ENCODE results near the gene ORM1.

The ORM1 gene

DNA sequence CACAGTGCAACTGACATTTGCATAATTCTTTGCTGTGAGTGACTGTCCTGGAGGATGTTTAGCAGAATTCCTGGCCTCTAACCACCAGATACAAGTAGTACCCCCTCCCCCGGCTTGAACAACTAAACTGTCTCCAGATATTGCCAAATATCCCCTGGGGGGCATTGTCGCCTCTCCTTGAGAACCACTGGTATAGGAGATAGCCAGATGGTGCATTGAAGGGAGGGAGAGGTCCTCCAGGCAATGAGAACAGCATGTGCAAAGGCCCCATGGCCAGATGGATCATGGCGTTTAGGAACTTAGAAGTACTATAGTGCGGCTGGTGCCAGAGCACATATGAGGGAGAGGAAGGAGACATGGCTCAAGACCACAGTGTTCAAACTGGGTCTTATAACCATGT, 18.9 kb upstream of the ORM1 start:
- no peak overlapping the region for H3K4me2 ChIP-seq (ENCODE audit: low read depth, low read length, poor library complexity, severe bottlenecking)
- H3K4me3 ChIP-seq (ENCODE audit: low read length, poor library complexity, severe bottlenecking), result no peak overlapping the region
- no peaks in the 10 kb centered on the region for H3K4me1 ChIP-seq (ENCODE audit: insufficient read depth, low read length, poor library complexity, severe bottlenecking)
- H3K79me2 ChIP-seq (ENCODE audit: insufficient read depth, low read length), result no peaks in the 10 kb centered on the region
- H4K20me1 ChIP-seq (ENCODE audit: insufficient read depth, low read length, poor library complexity, severe bottlenecking), result no peaks in the 10 kb centered on the region
- no peaks in the 10 kb centered on the region for H3K9me3 ChIP-seq (ENCODE audit: insufficient read depth, low read depth, low read length)
- no peak overlapping the region for H2AFZ ChIP-seq (ENCODE audit: low read length)
- no peaks in the 10 kb centered on the region for H3K27me3 ChIP-seq (ENCODE audit: insufficient read depth, low read length, poor library complexity, severe bottlenecking)
- no peaks in the 10 kb centered on the region for H3K36me3 ChIP-seq (ENCODE audit: insufficient read depth, low read length)
- no peak overlapping the region for H3K9ac ChIP-seq (ENCODE audit: low read depth, low read length, poor library complexity, severe bottlenecking)
- no peaks in the 10 kb centered on the region for H3F3A ChIP-seq (ENCODE audit: low read depth)
- no peaks in the 10 kb centered on the region for H3K9me2 ChIP-seq (replicated peaks; ENCODE audit: low read depth, low read length)
- TF ChIP-seq, protein P1, sequence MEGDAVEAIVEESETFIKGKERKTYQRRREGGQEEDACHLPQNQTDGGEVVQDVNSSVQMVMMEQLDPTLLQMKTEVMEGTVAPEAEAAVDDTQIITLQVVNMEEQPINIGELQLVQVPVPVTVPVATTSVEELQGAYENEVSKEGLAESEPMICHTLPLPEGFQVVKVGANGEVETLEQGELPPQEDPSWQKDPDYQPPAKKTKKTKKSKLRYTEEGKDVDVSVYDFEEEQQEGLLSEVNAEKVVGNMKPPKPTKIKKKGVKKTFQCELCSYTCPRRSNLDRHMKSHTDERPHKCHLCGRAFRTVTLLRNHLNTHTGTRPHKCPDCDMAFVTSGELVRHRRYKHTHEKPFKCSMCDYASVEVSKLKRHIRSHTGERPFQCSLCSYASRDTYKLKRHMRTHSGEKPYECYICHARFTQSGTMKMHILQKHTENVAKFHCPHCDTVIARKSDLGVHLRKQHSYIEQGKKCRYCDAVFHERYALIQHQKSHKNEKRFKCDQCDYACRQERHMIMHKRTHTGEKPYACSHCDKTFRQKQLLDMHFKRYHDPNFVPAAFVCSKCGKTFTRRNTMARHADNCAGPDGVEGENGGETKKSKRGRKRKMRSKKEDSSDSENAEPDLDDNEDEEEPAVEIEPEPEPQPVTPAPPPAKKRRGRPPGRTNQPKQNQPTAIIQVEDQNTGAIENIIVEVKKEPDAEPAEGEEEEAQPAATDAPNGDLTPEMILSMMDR (conservative IDR thresholded peaks at IDR 0.05; ENCODE audit: low read length), result no peak
- no peak for TF ChIP-seq EZH2phosphoT487 (IDR thresholded peaks at IDR 0.05; ENCODE audit: borderline replicate concordance)

DNA sequence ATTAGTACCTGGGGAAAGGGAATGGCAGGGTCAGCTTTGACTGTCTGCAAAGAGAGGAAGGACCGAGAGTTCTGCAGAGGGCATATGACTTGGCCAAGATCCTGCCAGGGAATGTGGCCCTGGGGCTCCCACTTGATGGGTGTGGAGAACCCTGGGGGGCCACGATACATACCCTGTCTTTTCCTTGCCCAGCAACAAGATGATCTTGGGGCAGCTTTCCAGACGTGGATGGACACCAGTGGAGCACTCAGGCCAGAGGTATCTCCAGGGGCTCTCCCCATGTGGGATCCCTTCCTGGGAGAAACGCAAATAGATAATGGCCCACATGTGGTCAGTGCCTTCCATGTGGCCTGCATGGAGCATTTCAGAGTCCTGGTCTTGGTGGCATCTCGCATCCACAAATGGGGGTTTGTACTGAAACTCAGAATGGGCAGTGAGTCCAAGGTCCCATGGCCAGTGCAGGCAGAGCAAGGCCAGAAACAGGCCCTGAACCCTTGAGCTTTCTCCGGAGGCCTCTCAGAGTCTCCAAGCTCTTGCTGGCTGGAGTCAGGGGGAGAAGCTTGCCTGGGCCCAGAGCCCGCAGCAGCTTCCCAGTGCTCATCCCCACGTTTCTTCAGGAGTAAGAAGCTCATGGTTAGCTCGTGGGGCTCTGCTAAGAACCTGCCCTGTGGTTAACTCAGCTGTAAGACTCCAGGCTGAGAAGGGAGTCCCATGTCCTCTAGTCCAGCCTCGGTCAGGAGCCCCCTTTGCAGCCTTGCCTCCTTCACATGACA, 18.3 kb upstream of the ORM1 start:
- H3K27me3 ChIP-seq (ENCODE audit: insufficient read depth, low read length, poor library complexity, severe bottlenecking), result no peaks in the 10 kb centered on the region
- no peak overlapping the region for H3K9ac ChIP-seq (ENCODE audit: low read depth, low read length, poor library complexity, severe bottlenecking)
- H4K20me1 ChIP-seq (ENCODE audit: insufficient read depth, low read length, poor library complexity, severe bottlenecking), result no peaks in the 10 kb centered on the region

DNA sequence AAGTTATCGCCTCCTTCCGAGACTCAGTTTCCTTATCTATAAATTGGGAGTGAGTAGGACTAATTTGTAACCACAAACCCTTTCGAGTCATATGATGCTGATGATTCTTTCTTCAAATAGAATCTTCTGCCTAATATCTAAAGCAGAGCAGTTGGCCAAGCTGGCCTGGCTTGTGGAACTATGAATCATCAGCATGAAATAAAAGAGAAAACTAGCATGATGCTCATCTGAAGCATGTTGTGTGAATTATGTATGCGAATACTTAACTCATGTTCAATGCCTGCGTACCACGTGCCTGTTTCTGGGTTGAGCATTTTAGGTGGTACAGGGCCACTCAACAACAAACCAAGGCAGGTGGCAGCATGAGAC, 15.0 kb upstream of the ORM1 start:
- H3K9me3 ChIP-seq (ENCODE audit: insufficient read depth, low read depth, low read length), result no peaks in the 10 kb centered on the region
- no peaks in the 10 kb centered on the region for H3K4me1 ChIP-seq (ENCODE audit: insufficient read depth, low read length, poor library complexity, severe bottlenecking)
- no peaks in the 10 kb centered on the region for H3K79me2 ChIP-seq (ENCODE audit: insufficient read depth, low read length)
- no peak overlapping the region for H2AFZ ChIP-seq (ENCODE audit: low read length)
- no peaks in the 10 kb centered on the region for H3F3A ChIP-seq (ENCODE audit: low read depth)
- no peak overlapping the region for H3K4me3 ChIP-seq (ENCODE audit: low read length, poor library complexity, severe bottlenecking)
- no peaks in the 10 kb centered on the region for H3K9me2 ChIP-seq (replicated peaks; ENCODE audit: low read depth, low read length)
- H3K4me2 ChIP-seq (ENCODE audit: low read depth, low read length, poor library complexity, severe bottlenecking), result no peak overlapping the region
- no peaks in the 10 kb centered on the region for H3K36me3 ChIP-seq (ENCODE audit: insufficient read depth, low read length)
- no peaks in the 10 kb centered on the region for H3K27me3 ChIP-seq (ENCODE audit: insufficient read depth, low read length, poor library complexity, severe bottlenecking)
- TF ChIP-seq, protein P1 (conservative IDR thresholded peaks at IDR 0.05; ENCODE audit: low read length), result no peak
- no peak for TF ChIP-seq EZH2phosphoT487 (IDR thresholded peaks at IDR 0.05; ENCODE audit: borderline replicate concordance)
- H4K20me1 ChIP-seq (ENCODE audit: insufficient read depth, low read length, poor library complexity, severe bottlenecking), result no peaks in the 10 kb centered on the region
- no peak overlapping the region for H3K9ac ChIP-seq (ENCODE audit: low read depth, low read length, poor library complexity, severe bottlenecking)

More for the DNA sequence above, 18.3 kb upstream of the ORM1 start:
- Histone ChIP-seq H3K36me3 (ENCODE audit: insufficient read depth, low read length) (no peaks in the 10 kb centered on the region), H3K9me3 (ENCODE audit: insufficient read depth, low read depth, low read length) (no peaks in the 10 kb centered on the region), H3K4me2 (ENCODE audit: low read depth, low read length, poor library complexity, severe bottlenecking) (no peak overlapping the region), H3K4me3 (ENCODE audit: low read length, poor library complexity, severe bottlenecking) (no peak overlapping the region), H3F3A (ENCODE audit: low read depth) (no peaks in the 10 kb centered on the region), H3K79me2 (ENCODE audit: insufficient read depth, low read length) (no peaks in the 10 kb centered on the region), H3K4me1 (ENCODE audit: insufficient read depth, low read length, poor library complexity, severe bottlenecking) (no peaks in the 10 kb centered on the region), H2AFZ (ENCODE audit: low read length) (no peak overlapping the region), H3K9me2 (replicated peaks; ENCODE audit: low read depth, low read length) (no peaks in the 10 kb centered on the region)
- no peak for TF ChIP-seq EZH2phosphoT487 (IDR thresholded peaks at IDR 0.05; ENCODE audit: borderline replicate concordance)
- TF ChIP-seq, protein P1 (conservative IDR thresholded peaks at IDR 0.05; ENCODE audit: low read length), result no peak
